ENCODE measurements around the gene EXOC6B. TPM values are rescaled to one million over a fixed set of nuclear protein-coding genes. Genes with fewer than 3 reads are reported as not detected.

Gene EXOC6B
- total RNA-seq, 4 donors from 2014 or later: 54.9 to 93.7 (median 64.6) TPM

DNA sequence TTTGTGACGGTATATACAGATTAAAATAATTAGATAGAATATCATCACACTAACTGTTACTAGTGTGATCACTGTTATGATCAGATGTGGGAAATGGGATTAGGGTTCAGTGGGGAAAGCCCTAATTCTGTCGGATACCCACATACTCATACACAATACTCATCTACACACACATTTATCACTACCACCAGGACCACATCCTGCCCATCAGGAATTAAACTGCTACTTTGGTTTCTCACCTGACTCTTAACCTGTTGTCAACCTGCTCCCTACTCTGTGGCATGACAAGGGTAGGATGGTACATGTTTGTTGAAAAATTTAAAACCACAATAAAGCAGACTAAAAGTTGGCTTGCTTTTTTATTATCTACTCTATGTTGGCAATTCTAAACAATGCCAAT, 653.4 kb downstream of the EXOC6B start:
- no peak overlapping the region for H3K4me3 ChIP-seq
- DNase-seq: no peak
- no peaks in the 10 kb centered on the region for H3K4me1 ChIP-seq
- H3K27ac ChIP-seq: no peak overlapping the region
- H3K36me3 ChIP-seq: peaks cover 0 to 6% (median 0%) of the 10 kb centered on the region in 3 donors
- H3K27me3 ChIP-seq: no peaks in the 10 kb centered on the region
- no peak for TF ChIP-seq POLR2A (IDR thresholded peaks at IDR 0.05)
- TF ChIP-seq, protein P1, sequence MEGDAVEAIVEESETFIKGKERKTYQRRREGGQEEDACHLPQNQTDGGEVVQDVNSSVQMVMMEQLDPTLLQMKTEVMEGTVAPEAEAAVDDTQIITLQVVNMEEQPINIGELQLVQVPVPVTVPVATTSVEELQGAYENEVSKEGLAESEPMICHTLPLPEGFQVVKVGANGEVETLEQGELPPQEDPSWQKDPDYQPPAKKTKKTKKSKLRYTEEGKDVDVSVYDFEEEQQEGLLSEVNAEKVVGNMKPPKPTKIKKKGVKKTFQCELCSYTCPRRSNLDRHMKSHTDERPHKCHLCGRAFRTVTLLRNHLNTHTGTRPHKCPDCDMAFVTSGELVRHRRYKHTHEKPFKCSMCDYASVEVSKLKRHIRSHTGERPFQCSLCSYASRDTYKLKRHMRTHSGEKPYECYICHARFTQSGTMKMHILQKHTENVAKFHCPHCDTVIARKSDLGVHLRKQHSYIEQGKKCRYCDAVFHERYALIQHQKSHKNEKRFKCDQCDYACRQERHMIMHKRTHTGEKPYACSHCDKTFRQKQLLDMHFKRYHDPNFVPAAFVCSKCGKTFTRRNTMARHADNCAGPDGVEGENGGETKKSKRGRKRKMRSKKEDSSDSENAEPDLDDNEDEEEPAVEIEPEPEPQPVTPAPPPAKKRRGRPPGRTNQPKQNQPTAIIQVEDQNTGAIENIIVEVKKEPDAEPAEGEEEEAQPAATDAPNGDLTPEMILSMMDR (IDR thresholded peaks at IDR 0.05): no peak
- no peaks in the 10 kb centered on the region for H3K9me3 ChIP-seq

DNA sequence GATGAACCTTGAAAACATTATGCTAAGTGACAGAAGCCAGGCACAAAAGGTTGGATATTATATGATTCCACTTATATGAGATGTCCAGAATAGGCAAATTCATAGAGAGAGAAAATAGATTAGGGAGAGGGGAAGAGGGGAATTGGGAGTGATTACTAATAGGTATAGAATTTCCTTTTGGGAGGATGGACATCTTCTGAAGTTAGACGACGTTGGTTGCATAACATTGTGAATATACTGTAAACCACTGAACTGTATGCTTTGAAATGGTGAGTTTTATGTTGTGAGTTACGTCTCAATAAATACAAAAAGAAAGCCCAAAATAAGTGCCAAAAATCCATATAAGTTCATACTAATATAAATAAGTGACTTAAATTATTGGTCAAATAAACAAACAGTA, 659.6 kb downstream of the EXOC6B start:
- no peak for DNase-seq
- H3K27me3 ChIP-seq: no peaks in the 10 kb centered on the region
- TF ChIP-seq, protein P1 (IDR thresholded peaks at IDR 0.05): no peak
- no peak for TF ChIP-seq POLR2A (IDR thresholded peaks at IDR 0.05)
- no peak overlapping the region for H3K27ac ChIP-seq
- H3K4me3 ChIP-seq: no peak overlapping the region
- no peaks in the 10 kb centered on the region for H3K36me3 ChIP-seq
- H3K4me1 ChIP-seq: no peaks in the 10 kb centered on the region
- H3K9me3 ChIP-seq: no peaks in the 10 kb centered on the region

DNA sequence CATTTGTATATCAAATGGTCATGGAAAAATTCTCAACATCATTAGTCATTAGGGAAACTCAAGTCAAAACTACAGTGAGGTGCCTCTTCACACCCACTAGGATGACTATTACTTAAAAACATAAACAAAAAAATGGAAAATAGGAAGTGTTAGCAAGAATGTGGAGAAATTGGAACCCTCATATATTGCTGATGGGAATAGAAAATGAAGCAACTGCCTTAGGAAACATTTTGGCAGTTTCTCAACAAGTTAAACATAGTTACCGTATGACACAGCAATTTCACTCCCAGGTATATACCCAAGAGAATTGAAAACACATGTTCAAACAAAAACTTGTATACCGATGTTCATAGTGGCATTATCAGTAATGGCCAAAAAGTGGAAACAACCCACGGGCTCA, 660.0 kb downstream of the EXOC6B start:
- TF ChIP-seq, protein P1 (IDR thresholded peaks at IDR 0.05): no peak
- no peak overlapping the region for H3K4me3 ChIP-seq
- DNase-seq: no peak
- no peaks in the 10 kb centered on the region for H3K4me1 ChIP-seq
- H3K9me3 ChIP-seq: no peaks in the 10 kb centered on the region
- H3K27ac ChIP-seq: no peak overlapping the region
- no peaks in the 10 kb centered on the region for H3K36me3 ChIP-seq
- H3K27me3 ChIP-seq: no peaks in the 10 kb centered on the region

DNA sequence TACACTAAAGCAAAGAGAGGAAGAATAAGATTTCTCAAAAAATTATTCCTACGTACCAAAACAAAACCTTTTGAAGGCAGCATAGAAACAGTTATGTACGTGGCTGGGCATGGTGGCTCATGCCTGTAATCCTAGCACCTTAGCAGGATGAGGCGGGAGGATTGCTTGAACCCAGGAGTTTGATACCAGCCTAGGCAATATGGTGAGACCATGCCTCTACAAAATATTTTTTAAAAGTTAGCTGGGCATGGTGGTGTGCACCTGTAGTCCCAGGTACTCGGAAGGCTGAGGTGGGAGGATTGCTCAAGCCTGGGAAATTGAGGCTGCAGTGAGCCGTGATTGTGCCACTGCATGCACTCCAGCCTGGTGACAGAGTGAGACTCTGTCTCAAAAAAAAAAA, 663.3 kb downstream of the EXOC6B start:
- Histone ChIP-seq H3K27ac (no peak overlapping the region), H3K4me3 (no peak overlapping the region), H3K36me3 (no peaks in the 10 kb centered on the region), H3K27me3 (no peaks in the 10 kb centered on the region), H3K9me3 (no peaks in the 10 kb centered on the region), H3K4me1 (no peaks in the 10 kb centered on the region)
- TF ChIP-seq, protein P1 (IDR thresholded peaks at IDR 0.05): no peak
- TF ChIP-seq POLR2A (IDR thresholded peaks at IDR 0.05): no peak
- no peak for DNase-seq

DNA sequence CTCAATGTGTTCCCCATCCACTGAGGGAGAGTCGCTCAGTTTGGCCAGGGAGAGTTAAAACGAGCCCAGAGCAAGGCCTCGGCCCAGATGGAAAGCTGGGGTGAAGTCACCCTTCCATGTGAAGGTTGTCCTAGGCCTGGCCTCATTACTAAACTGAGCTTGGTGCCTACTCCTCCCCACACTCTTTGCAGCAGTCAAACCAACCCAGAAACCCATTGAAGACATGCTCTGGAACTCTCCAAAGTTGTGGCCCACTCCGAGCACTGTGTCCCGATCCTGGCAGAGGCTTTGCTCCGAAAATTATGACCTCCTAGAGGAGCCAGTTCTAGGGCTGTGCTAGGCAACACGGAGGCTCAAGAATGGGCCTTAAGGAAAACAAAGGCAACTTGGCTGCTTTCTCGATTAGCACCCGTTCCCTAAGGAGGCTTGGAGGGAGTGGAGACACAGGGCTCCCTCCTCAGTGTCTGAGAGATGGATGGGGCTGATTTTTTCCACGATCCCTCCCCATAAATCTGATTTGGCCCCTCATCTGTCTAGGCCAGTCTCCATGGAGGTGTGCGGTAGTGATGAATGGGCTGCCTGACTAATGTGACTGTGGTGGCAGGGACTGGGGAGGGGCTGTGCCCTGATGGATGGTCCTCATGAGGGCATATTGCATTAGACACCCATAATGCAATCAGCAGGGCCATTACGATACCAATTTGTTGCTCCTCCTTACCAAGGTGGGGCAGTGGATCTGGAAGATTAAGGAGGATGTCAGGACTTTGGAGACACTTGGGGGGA, 666.4 kb downstream of the EXOC6B start:
- no peaks in the 10 kb centered on the region for H3K4me1 ChIP-seq
- TF ChIP-seq POLR2A (IDR thresholded peaks at IDR 0.05): no peak
- TF ChIP-seq, protein P1 (IDR thresholded peaks at IDR 0.05): no peak
- DNase-seq: no peak
- no peak overlapping the region for H3K27ac ChIP-seq
- no peaks in the 10 kb centered on the region for H3K36me3 ChIP-seq
- H3K9me3 ChIP-seq: no peaks in the 10 kb centered on the region
- H3K27me3 ChIP-seq: no peaks in the 10 kb centered on the region
- no peak overlapping the region for H3K4me3 ChIP-seq
